ENCODE measurements around the gene CHMP1A. TPM values are rescaled to one million over a fixed set of nuclear protein-coding genes. Genes with fewer than 3 reads are reported as not detected.
"Not testable (repeated sequence)": the region's sequence is repeated elsewhere in the genome, so short reads cannot be mapped to it uniquely, and the experiment has no call there.

Gene CHMP1A
- 69.5 TPM for total RNA-seq

DNA sequence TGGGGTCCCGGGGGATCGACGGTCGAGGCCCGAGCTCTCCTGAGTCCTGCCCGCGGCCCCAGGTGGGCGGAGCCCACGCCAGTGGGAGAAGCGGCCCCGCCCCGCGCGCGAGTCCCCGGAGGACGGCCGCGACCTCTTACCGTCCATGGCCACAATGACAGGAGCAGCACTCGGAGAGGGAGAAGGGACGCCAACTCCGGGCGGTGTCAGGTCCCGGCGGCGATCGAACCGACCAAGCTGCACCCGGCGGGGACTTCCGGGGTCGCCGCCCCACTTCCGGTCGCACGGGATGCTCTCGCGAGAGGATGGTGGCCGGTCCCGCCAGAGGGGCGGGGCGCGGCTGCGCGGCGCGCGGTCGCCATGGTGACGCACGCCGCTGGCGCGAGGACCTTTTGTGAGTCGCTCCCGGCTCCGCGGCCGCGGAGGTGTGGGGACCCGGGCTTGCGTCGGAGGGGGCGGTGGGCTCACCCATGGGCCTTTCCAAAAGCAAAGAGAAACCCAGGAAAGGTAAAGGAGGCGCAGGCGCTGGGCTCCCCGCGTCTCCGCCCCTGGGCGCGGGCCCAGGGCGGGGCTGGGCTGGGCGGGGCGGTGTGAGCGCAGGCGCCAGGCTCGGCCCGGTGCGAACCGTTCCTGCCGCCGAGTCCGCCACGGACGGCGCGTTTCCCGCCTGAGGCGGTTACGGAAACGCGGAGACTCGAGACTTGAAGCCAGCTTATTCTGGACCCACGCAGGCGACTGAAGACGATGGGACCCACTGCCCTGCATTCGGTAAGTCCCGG is at the start of gene CHMP1A, which contains the start of gene SPATA33:
Gene CHMP1A (minus strand): TSS at position 267 of the 779 bp plus-strand sequence. CDS start 120 bp downstream, at position 147.
Gene SPATA33 (plus strand): TSS at position 395 of the 779 bp plus-strand sequence. CDS start 76 bp downstream, at position 471.
- ATAC-seq = peak; percentile 94

- ATAC-seq = no peak
These were observed 49.2 kb upstream of the CHMP1A start for GRCh38 chr16:89706518-89707260.

- ATAC-seq = no peak
These were observed 47.5 kb upstream of the CHMP1A start for GRCh38 chr16:89705006-89705405.

DNA sequence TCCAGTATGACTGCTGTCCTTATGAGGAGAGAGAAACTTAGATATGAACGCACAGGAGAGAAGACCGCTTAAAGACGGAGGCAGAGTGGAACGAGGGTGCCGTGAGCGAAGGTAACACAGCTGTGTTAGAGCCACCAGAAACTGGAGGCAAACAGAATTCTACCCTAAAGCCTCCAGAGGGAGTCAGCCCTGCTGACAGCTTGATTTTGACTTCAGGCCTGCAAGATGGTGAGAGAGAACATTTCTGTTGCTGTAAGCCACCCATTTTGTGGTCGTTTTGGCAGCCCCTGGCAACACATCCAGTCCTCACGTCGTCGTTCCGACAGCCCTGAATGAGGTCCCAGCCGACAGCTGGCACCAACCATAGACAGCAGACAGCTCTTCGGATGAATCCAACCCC is 46.8 kb upstream of the CHMP1A start:
- ATAC-seq = no peak

GRCh38 chr16:89701425-89702406 is 44.2 kb upstream of the CHMP1A start, which contains the start of gene SPATA2L:
Gene SPATA2L, minus strand, starts transcription at chr16:89701705. Its CDS starts 473 bp downstream, at chr16:89701232.
- peak; percentile 82 for ATAC-seq

GRCh38 chr16:89700649-89701424 is 43.3 kb upstream of the CHMP1A start:
- peak; percentile 56 for ATAC-seq

GRCh38 chr16:89700100-89700648 is 42.7 kb upstream of the CHMP1A start:
- ATAC-seq = peak; percentile 69

DNA sequence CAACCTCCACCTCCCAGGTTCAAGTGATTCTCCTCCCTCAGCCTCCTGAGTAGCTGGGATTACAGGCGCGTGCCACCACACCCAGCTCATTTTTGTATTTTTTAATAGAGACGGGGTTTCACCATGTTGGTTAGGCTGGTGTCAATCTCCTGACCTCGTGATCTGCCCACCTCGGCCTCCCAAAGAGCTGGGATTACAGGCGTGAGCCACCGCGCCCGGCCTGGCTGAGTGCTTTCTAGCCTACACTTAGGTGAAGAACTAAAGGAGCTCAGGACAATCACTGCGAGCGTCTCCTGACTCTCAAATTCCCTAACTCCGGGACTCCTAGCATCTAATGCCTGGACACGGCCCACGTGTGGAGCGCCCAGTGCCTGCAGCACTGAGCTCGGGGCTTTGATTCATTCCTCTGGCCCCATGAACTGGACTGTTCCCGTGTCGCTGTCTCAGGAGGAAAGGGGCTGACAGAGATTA is 42.2 kb upstream of the CHMP1A start:
- ATAC-seq = not testable (repeated sequence)

- ATAC-seq = not testable (repeated sequence)
These were observed 41.2 kb upstream of the CHMP1A start for GRCh38 chr16:89698717-89699116.

GRCh38 chr16:89697616-89698331 is 40.3 kb upstream of the CHMP1A start:
- no peak for ATAC-seq

GRCh38 chr16:89697161-89697615 is 39.7 kb upstream of the CHMP1A start:
- no peak for ATAC-seq

DNA sequence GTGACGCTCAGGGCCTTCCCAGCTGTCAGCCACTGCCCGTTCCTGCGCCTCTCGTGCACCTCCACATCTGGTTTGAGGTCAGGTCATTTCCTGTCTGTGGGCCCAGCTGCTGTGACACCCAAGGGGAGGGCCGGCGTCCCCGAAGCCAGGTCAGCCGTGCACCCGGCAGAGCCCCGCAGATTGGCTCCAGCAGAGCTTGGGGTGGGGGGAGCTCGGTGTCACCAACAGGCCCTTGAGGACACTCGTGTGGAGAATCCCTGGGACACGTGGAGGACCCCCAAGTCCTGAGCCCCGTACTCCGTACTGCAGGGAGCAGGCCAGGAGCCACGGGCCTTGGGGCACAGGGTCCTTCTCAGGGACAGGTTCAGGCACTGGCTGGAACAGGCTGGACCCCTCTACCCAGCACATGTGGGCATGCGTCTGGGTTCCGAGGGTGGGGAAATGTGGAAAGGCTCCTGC is 39.2 kb upstream of the CHMP1A start:
- no peak for ATAC-seq

DNA sequence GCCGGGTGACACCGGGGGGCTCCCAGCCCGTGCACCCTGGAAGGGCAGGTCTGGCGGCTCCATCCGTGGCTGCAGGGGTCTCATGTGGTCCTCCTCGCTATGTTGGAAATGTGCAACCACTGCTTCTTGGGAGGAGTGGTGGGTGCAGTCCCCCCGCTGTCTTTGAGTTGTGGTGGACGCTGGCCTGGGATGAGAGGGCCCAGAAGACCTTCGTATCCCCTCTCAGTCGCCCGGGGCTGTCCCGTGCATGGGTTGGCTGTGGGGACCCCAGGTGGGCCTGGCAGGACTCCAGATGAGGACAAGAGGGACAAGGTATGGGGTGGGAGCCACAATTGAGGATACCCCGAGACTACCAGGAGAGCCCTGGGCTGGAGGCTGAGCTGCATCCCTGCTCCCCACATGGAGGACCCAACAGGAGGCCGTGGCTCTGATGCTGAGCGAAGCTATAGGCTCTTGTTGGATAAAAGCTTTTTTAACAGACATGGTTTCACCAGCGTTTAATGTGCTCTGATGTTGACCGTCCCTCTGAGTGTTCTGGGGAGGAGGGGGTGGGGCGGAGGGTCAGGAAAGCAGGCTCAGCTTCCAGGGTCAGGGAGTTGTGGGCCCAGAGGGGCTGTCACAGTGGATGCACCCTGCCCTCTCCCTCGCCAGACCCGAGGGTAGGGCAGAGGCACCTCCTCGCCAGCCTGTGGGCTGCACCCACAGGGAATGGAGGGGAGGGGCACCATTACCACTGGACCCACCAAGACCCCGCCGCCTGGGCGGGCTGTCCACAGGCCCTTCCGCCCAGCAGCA is 38.6 kb upstream of the CHMP1A start:
- no peak for ATAC-seq

- no peak for ATAC-seq
These were observed 37.8 kb upstream of the CHMP1A start for GRCh38 chr16:89695086-89695874.

- ATAC-seq = not testable (repeated sequence)
These were observed 37.2 kb upstream of the CHMP1A start for GRCh38 chr16:89694784-89695085.

DNA sequence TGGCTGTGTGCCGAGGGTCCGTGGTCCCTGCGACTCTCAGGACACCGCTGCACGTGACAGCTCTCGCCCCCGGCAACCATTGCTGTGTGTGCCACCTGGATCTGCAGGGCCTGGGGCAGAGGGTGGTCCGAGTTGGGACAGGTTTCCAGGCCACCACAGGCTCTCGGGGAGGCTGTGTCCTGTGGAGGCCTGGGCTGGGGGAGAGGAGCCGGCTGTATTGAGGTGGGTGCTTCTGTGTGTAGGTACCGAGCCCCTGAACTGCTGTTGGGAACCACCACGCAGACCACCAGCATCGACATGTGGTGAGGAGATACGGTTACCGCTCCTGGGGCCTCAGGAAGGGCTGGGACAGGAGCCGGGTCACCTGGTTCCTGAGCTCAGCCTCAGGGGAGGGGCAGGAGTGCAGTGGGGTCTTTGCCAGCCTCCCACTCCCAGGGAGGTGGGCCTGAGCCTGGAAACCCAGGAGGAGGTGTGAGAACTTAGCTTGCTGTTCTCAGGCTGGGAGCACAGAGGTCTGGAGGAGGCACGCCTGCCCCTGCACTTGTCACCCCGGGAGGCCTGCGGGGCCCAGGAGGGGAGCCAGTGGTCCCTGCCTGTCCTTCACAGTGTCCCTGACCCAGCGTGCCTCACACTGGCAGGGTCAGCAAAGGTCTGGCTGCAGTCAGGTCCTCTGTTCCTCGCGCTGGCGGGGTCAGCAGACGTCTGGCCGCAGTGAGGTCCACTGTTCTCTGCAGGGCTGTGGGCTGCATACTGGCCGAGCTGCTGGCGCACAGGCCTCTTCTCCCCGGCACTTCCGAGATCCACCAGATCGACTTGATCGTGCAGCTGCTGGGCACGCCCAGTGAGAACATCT is 36.6 kb upstream of the CHMP1A start:
- no peak for ATAC-seq

DNA sequence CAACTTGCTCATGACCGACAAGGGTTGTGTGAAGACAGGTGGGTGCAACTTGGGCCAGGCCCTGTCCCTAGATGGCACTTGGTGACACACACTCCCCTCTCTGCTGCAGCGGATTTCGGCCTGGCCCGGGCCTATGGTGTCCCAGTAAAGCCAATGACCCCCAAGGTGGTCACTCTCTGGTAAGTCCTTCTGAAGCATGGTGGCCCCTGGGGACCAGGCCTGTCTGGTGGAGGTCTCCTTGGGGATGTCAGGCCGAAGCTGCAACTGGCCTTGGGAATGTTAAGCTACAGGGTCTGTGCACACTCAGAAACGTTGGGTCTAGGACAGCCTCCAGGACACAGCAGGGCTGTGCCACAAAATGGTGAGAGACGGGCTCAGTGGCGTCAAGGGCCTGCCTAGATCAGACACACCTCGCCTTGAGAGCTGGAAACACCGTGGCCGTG is 35.8 kb upstream of the CHMP1A start:
- ATAC-seq = no peak
